NCI-H2227 (cell line): ENCODE measurements around the gene PAN3.
"Not testable (repeated sequence)": the region's sequence is repeated elsewhere in the genome, so short reads cannot be mapped to it uniquely, and the experiment has no call there.

Source experiments
- DNase-seq: peaks from one replicate; lab custom pipeline; 2025; ENCODE audit not compliant: unreplicated experiment; lab: John Stamatoyannopoulos, UW

PAN3 gene

GRCh38 chr13:28137596-28137995 lies 749 bp upstream of the PAN3 start:
- DNase-seq = peak; percentile 29

GRCh38 chr13:28138756-28139470 lies 568 bp downstream of the PAN3 start:
- peak; percentile 79 for DNase-seq

GRCh38 chr13:28140433-28141125 lies 2.2 kb downstream of the PAN3 start:
- DNase-seq = no peak

GRCh38 chr13:28141542-28141941 lies 3.2 kb downstream of the PAN3 start:
- not testable (repeated sequence) for DNase-seq

- DNase-seq = no peak
Observed at GRCh38 chr13:28145049-28145448, 6.7 kb downstream of the PAN3 start.

- no peak for DNase-seq
Observed at GRCh38 chr13:28147495-28147894, 9.2 kb downstream of the PAN3 start.

GRCh38 chr13:28159057-28159456 lies 20.7 kb downstream of the PAN3 start:
- DNase-seq = no peak

GRCh38 chr13:28161370-28161769 lies 23.0 kb downstream of the PAN3 start:
- no peak for DNase-seq

GRCh38 chr13:28163587-28163986 lies 25.2 kb downstream of the PAN3 start:
- no peak for DNase-seq

GRCh38 chr13:28166257-28166656 lies 27.9 kb downstream of the PAN3 start:
- DNase-seq = no peak

- DNase-seq = no peak
Observed at GRCh38 chr13:28171266-28171665, 32.9 kb downstream of the PAN3 start.

GRCh38 chr13:28172947-28173346 lies 34.6 kb downstream of the PAN3 start:
- no peak for DNase-seq

GRCh38 chr13:28173793-28174192 lies 35.4 kb downstream of the PAN3 start:
- no peak for DNase-seq

- DNase-seq = no peak
Observed at GRCh38 chr13:28177327-28177726, 39.0 kb downstream of the PAN3 start.

GRCh38 chr13:28177877-28178276 lies 39.5 kb downstream of the PAN3 start:
- DNase-seq = no peak

GRCh38 chr13:28179974-28180373 lies 41.6 kb downstream of the PAN3 start:
- DNase-seq = no peak

- DNase-seq = no peak
Observed at GRCh38 chr13:28181413-28181812, 43.1 kb downstream of the PAN3 start.

- DNase-seq = no peak
Observed at GRCh38 chr13:28185256-28185655, 46.9 kb downstream of the PAN3 start.

- DNase-seq = no peak
Observed at GRCh38 chr13:28199089-28199488, 60.7 kb downstream of the PAN3 start.

GRCh38 chr13:28204043-28204442 lies 65.7 kb downstream of the PAN3 start:
- no peak for DNase-seq

- no peak for DNase-seq
Observed at GRCh38 chr13:28204690-28205443, 66.5 kb downstream of the PAN3 start.

GRCh38 chr13:28218679-28219078 lies 80.3 kb downstream of the PAN3 start:
- no peak for DNase-seq
